ENCODE measurements around the gene NFAT5.

- no peak for TF ChIP-seq EP300 (IDR thresholded peaks at IDR 0.05)
- TF ChIP-seq CTCF (IDR thresholded peaks at IDR 0.05): no peak
- no peak for TF ChIP-seq POLR2A (IDR thresholded peaks at IDR 0.05)
- no peak for TF ChIP-seq POLR2AphosphoS5 (IDR thresholded peaks at IDR 0.05)
Observed at GRCh38 chr16:69693916-69694315, 128.2 kb downstream of the NFAT5 start.

Data from suprapubic skin (tissue), 4 donors.